Fibroblast of pulmonary artery (primary cell): ENCODE measurements around the gene LYPD6B.

Experiments
- DNase-seq: peaks from one replicate; pipeline ENCODE4 v3.0.0-alpha.2; 2010; ENCODE audit warnings: low read depth
- H3K4me3 ChIP-seq: replicated peaks from 2 replicates; pipeline ENCODE4 v1.5.1; 2011; ENCODE audit warnings: low read depth, mild to moderate bottlenecking, control low read depth, low read length, moderate library complexity
- CTCF ChIP-seq: IDR thresholded peaks from 2 replicates; pipeline ENCODE4 v1.5.1; 2011; ENCODE audit warnings: mild to moderate bottlenecking, control low read depth, low read length, inconsistent platforms; ENCODE audit errors: missing control alignments

Gene LYPD6B

GRCh38 chr2:149075105-149075504 is 36.6 kb downstream of the LYPD6B start:
- no peak for TF ChIP-seq CTCF

GRCh38 chr2:149075853-149076252 is 37.4 kb downstream of the LYPD6B start:
- H3K4me3 ChIP-seq, result no peak overlapping the region
- TF ChIP-seq CTCF, result no peak
- DNase-seq, result no peak

More at GRCh38 chr2:149075105-149075504, 36.6 kb downstream of the LYPD6B start:
- no peak overlapping the region for H3K4me3 ChIP-seq
- no peak for DNase-seq

- TF ChIP-seq CTCF, result no peak
- H3K4me3 ChIP-seq, result no peak overlapping the region
- DNase-seq, result no peak
These were observed 38.4 kb downstream of the LYPD6B start for GRCh38 chr2:149076863-149077412.

GRCh38 chr2:149077861-149078260 is 39.4 kb downstream of the LYPD6B start:
- TF ChIP-seq CTCF, result no peak
- no peak overlapping the region for H3K4me3 ChIP-seq
- no peak for DNase-seq

- no peak overlapping the region for H3K4me3 ChIP-seq
- DNase-seq, result no peak
- TF ChIP-seq CTCF, result no peak
These were observed 41.6 kb downstream of the LYPD6B start for GRCh38 chr2:149080099-149080498.

GRCh38 chr2:149080971-149081370 is 42.5 kb downstream of the LYPD6B start:
- no peak for DNase-seq
- TF ChIP-seq CTCF, result no peak
- H3K4me3 ChIP-seq, result no peak overlapping the region

GRCh38 chr2:149082079-149082478 is 43.6 kb downstream of the LYPD6B start:
- no peak for DNase-seq
- H3K4me3 ChIP-seq, result no peak overlapping the region

More at GRCh38 chr2:149082079-149082478, 43.6 kb downstream of the LYPD6B start:
- TF ChIP-seq CTCF, result no peak
